OCI-LY1 (cell line): Measurements from ENCODE around the gene ARHGEF10L.

Experiments
- CTCF ChIP-seq: fragments of 200-600 bp; sonication (generic), shearing (Covaris generic); IDR thresholded peaks from 2 replicates; pipeline ENCODE4 v1.5.1; 2017; ENCODE audit warnings: mild to moderate bottlenecking, antibody characterized with exemption, low read length, moderate library complexity, mixed read lengths
- EZH2 ChIP-seq: fragments of 200-600 bp; sonication (generic), shearing (Covaris generic); IDR thresholded peaks from 2 replicates; pipeline ENCODE4 v1.8.0; 2017; ENCODE audit warnings: borderline replicate concordance, mixed run types, mild to moderate bottlenecking, antibody characterized with exemption, low read length, moderate library complexity, mixed read lengths

GRCh38 chr1:17564458-17565393, 25.2 kb downstream of the ARHGEF10L start:
- TF ChIP-seq CTCF: no peak
- no peak for TF ChIP-seq EZH2
